H1 (cell line): Measurements from ENCODE around the gene NID2. TPM values are rescaled to one million over a fixed set of nuclear protein-coding genes. Genes with fewer than 3 reads are reported as not detected.

ENCODE experiments used
- CTCF ChIA-PET: fragments of 300-600 bp; sonication (Branson Sonifier 250); formaldehyde crosslinking; loops from one replicate; lab custom pipeline; 2021; ENCODE audit not compliant: partially characterized antibody; lab: Charles Lee
- POLR2A ChIA-PET: fragments of 300-600 bp; sonication (Branson Sonifier 250); formaldehyde crosslinking; loops from one replicate; lab custom pipeline; 2021; ENCODE audit warnings: inconsistent platforms; ENCODE audit not compliant: partially characterized antibody; lab: Charles Lee
- DNase-seq, 2 experiments: peaks; one replicate each; pipeline versions ENCODE4 v3.0.0 to v3.0.0-alpha.2; 2010 to 2022; ENCODE audit warnings: low spot score in 2 of 2, low read depth in 1 of 2, mixed read lengths in 1 of 2
- FAIRE-seq: peaks from 2 replicates; lab custom pipeline; 2011; peaks lifted over from hg19 to GRCh38; lab: Jason Lieb, UNC
- H2AFZ ChIP-seq: 2 replicates; pipeline ENCODE4 v1.8.1; 2012; ENCODE audit warnings: low read length, inconsistent platforms
- H2AK5ac ChIP-seq: 2 replicates; pipeline ENCODE4 v1.6.1; 2013; ENCODE audit warnings: low read depth, low read length
- H2BK120ac ChIP-seq: replicated peaks from 2 replicates; pipeline ENCODE3; 2013; ENCODE audit warnings: low read depth, low read length, inconsistent platforms
- H2BK12ac ChIP-seq: 2 replicates; pipeline ENCODE4 v1.6.1; 2013; ENCODE audit warnings: low read depth, low read length
- H2BK15ac ChIP-seq: 2 replicates; pipeline ENCODE4 v1.6.1; 2013; ENCODE audit warnings: low read length
- H2BK20ac ChIP-seq: 2 replicates; pipeline ENCODE4 v1.6.1; 2013; ENCODE audit warnings: low read length
- H2BK5ac ChIP-seq: 2 replicates; pipeline ENCODE4 v1.6.1; 2013; ENCODE audit warnings: low read depth, low read length
- H3K14ac ChIP-seq: 2 replicates; pipeline ENCODE4 v1.6.1; 2013; ENCODE audit warnings: inconsistent platforms; ENCODE audit not compliant: insufficient read length
- H3K18ac ChIP-seq: 2 replicates; pipeline ENCODE4 v1.6.1; 2013; ENCODE audit warnings: low read length; ENCODE audit errors: extremely low read depth
- H3K23ac ChIP-seq: 2 replicates; pipeline ENCODE4 v1.6.1; 2013; ENCODE audit warnings: inconsistent platforms; ENCODE audit not compliant: insufficient read length
- H3K23me2 ChIP-seq: 2 replicates; pipeline ENCODE4 v1.6.1; 2013; ENCODE audit warnings: low read depth, low read length
- H3K27ac ChIP-seq: 2 replicates; pipeline ENCODE4 v1.6.1; 2011; ENCODE audit warnings: low read depth, low read length, inconsistent platforms
- H3K27me3 ChIP-seq, 4 experiments: replicated peaks in 1 of 4; 1 replicate in 1 of 4; 2 replicates in 3 of 4; pipeline versions ENCODE4 v1.6.1 to v1.8.1; 2011 to 2013; ENCODE audit warnings: low read length in 3 of 4, mild to moderate bottlenecking in 3 of 4, inconsistent platforms in 2 of 4, mixed read lengths in 2 of 4, moderate library complexity in 1 of 4; ENCODE audit not compliant: control insufficient read depth in 3 of 4, insufficient read depth in 3 of 4; ENCODE audit errors: extremely low read depth in 1 of 4
- H3K36me3 ChIP-seq, 4 experiments: 2 replicates each; pipeline versions ENCODE4 v1.6.1 to v1.8.1; 2011 to 2013; ENCODE audit warnings: mild to moderate bottlenecking in 4 of 4, low read length in 3 of 4, moderate library complexity in 2 of 4, control low read depth in 1 of 4, inconsistent platforms in 1 of 4; ENCODE audit not compliant: insufficient read depth in 4 of 4, control insufficient read depth in 2 of 4
- H3K4ac ChIP-seq: replicated peaks from 2 replicates; pipeline ENCODE3; 2013; ENCODE audit warnings: low read length, low read depth, mixed read lengths, inconsistent platforms; ENCODE audit not compliant: insufficient read length
- H3K4me1 ChIP-seq, 4 experiments: replicated peaks in 1 of 4; 1 replicate in 1 of 4; 2 replicates in 3 of 4; pipeline versions ENCODE4 v1.6.1 to v1.8.1; 2011 to 2013; ENCODE audit warnings: low read length in 3 of 4, inconsistent platforms in 2 of 4, mixed read lengths in 1 of 4; ENCODE audit not compliant: insufficient read depth in 4 of 4, control insufficient read depth in 3 of 4
- H3K4me2 ChIP-seq, 2 experiments: 2 replicates each; pipeline versions ENCODE4 v1.6.1 to v1.8.1; 2011 to 2013; ENCODE audit warnings: low read depth in 2 of 2, low read length in 2 of 2, control low read depth in 1 of 2, inconsistent platforms in 1 of 2, mild to moderate bottlenecking in 1 of 2; ENCODE audit not compliant: insufficient read depth in 1 of 2
- H3K4me3 ChIP-seq, 4 experiments: fragments of 200-600, 300-600 bp in 1 of 4; sonication (generic), shearing (Covaris generic), sonication (Bioruptor Twin) in 1 of 4; 2 replicates each; pipeline versions ENCODE4 v1.5.1 to v1.8.1; 2011 to 2016; ENCODE audit warnings: low read length in 4 of 4, low read depth in 3 of 4, control low read depth in 2 of 4, inconsistent platforms in 2 of 4, mild to moderate bottlenecking in 2 of 4, mixed read lengths in 1 of 4, moderate library complexity in 1 of 4; ENCODE audit not compliant: insufficient read depth in 2 of 4; ENCODE audit errors: extremely low read depth in 1 of 4
- H3K56ac ChIP-seq: replicated peaks from 2 replicates; pipeline ENCODE3; 2013; ENCODE audit warnings: low read depth, mild to moderate bottlenecking, mixed read lengths, low read length, inconsistent platforms; ENCODE audit not compliant: insufficient read length
- H3K79me1 ChIP-seq: 2 replicates; pipeline ENCODE4 v1.6.1; 2013; ENCODE audit warnings: low read depth, low read length, control low read depth
- H3K79me2 ChIP-seq, 2 experiments: 2 replicates each; pipeline versions ENCODE4 v1.6.1 to v1.8.1; 2012 to 2013; ENCODE audit warnings: low read length in 2 of 2, mild to moderate bottlenecking in 2 of 2, inconsistent platforms in 1 of 2; ENCODE audit not compliant: insufficient read depth in 2 of 2, control insufficient read depth in 1 of 2
- H3K9ac ChIP-seq, 4 experiments: replicated peaks in 1 of 4; 1 replicate in 1 of 4; 2 replicates in 3 of 4; pipeline versions ENCODE4 v1.6.1 to v1.8.1; 2011 to 2013; ENCODE audit warnings: low read depth in 3 of 4, low read length in 3 of 4, control low read depth in 2 of 4, mild to moderate bottlenecking in 2 of 4, moderate library complexity in 2 of 4, inconsistent platforms in 1 of 4; ENCODE audit errors: extremely low read depth in 1 of 4
- H3K9me3 ChIP-seq, 2 experiments: 2 replicates each; pipeline versions ENCODE4 v1.6.1 to v1.8.1; 2012 to 2013; ENCODE audit warnings: mild to moderate bottlenecking in 2 of 2, moderate library complexity in 2 of 2, control low read depth in 1 of 2, inconsistent platforms in 1 of 2, low read depth in 1 of 2, low read length in 1 of 2, mixed read lengths in 1 of 2; ENCODE audit not compliant: insufficient read depth in 2 of 2
- H4K20me1 ChIP-seq, 2 experiments: replicated peaks in 1 of 2; 2 replicates each; pipeline versions ENCODE3 to v1.8.1; 2011 to 2013; ENCODE audit warnings: inconsistent platforms in 2 of 2, low read length in 2 of 2, mild to moderate bottlenecking in 1 of 2; ENCODE audit not compliant: insufficient read depth in 2 of 2, control insufficient read depth in 1 of 2
- H4K5ac ChIP-seq: 2 replicates; pipeline ENCODE4 v1.6.1; 2013; ENCODE audit warnings: low read length, low read depth, mixed read lengths, inconsistent platforms; ENCODE audit not compliant: insufficient read length
- H4K8ac ChIP-seq: 2 replicates; pipeline ENCODE4 v1.8.0; 2013; ENCODE audit warnings: mild to moderate bottlenecking, moderate library complexity, low read length, inconsistent platforms; ENCODE audit not compliant: insufficient read depth; ENCODE audit errors: extremely low read depth
- H4K91ac ChIP-seq: replicated peaks from 2 replicates; pipeline ENCODE3; 2013; ENCODE audit warnings: low read length, mixed read lengths, inconsistent platforms; ENCODE audit not compliant: insufficient read length
- ASH2L ChIP-seq: fragments of 200-600, 300-600 bp; sonication (generic); IDR thresholded peaks from one replicate; pipeline ENCODE4 v1.7.1; 2017; ENCODE audit warnings: low read length
- EGR1 ChIP-seq: IDR thresholded peaks from 2 replicates; pipeline ENCODE4 v1.6.1; 2011; ENCODE audit warnings: low read depth, low read length, borderline replicate concordance
- EP300 ChIP-seq, 2 experiments: IDR thresholded peaks; 1 replicate in 1 of 2; 2 replicates in 1 of 2; pipeline ENCODE4 v1.6.1; 2011 to 2012; ENCODE audit warnings: low read depth in 2 of 2, low read length in 2 of 2, mild to moderate bottlenecking in 2 of 2, borderline replicate concordance in 1 of 2, inconsistent platforms in 1 of 2, moderate library complexity in 1 of 2
- EZH2 ChIP-seq: fragments of 200-600 bp; sonication (generic); IDR thresholded peaks from 2 replicates; pipeline ENCODE4 v1.7.1; 2012; ENCODE audit warnings: low read depth, mild to moderate bottlenecking, moderate library complexity, low read length, inconsistent platforms; ENCODE audit not compliant: severe bottlenecking
- NRF1 ChIP-seq: IDR thresholded peaks from 2 replicates; pipeline ENCODE4 v1.6.1; 2011; ENCODE audit warnings: mild to moderate bottlenecking, low read depth, low read length, improper control_type of control experiment
- POLR2A ChIP-seq, 2 experiments: IDR thresholded peaks; 1 replicate in 1 of 2; 2 replicates in 1 of 2; pipeline ENCODE4 v1.6.1; 2011; ENCODE audit warnings: low read depth in 2 of 2, low read length in 2 of 2, mild to moderate bottlenecking in 2 of 2; ENCODE audit errors: control extremely low read depth in 1 of 2
- POLR2AphosphoS5 ChIP-seq: IDR thresholded peaks from 2 replicates; pipeline ENCODE4 v1.6.1; 2011; ENCODE audit warnings: low read depth, low read length
- RBBP5 ChIP-seq: IDR thresholded peaks from 2 replicates; pipeline ENCODE4 v1.7.1; 2012; ENCODE audit warnings: low read depth, mild to moderate bottlenecking, inconsistent platforms, low read length, moderate library complexity, borderline replicate concordance
- RXRA ChIP-seq: IDR thresholded peaks from 2 replicates; pipeline ENCODE4 v1.6.1; 2011; ENCODE audit warnings: low read depth, mild to moderate bottlenecking, low read length, moderate library complexity; ENCODE audit not compliant: insufficient read depth
- SIRT6 ChIP-seq: IDR thresholded peaks from one replicate; pipeline ENCODE4 v1.7.1; 2012; ENCODE audit warnings: low read length, inconsistent platforms
- ZNF274 ChIP-seq: IDR thresholded peaks from 2 replicates; pipeline ENCODE4 v1.7.0; 2012; ENCODE audit warnings: low read length, borderline replicate concordance; ENCODE audit errors: extremely low read depth
- WGBS, 2 experiments: shearing (Covaris generic) in 1 of 2; methylation state at CpG; one replicate each; pipeline versions ENCODE4 v1.1.6 to v1.1.7; 2013 to 2015; ENCODE audit warnings: low lambda C conversion rate in 2 of 2, mixed read lengths in 2 of 2, inconsistent platforms in 1 of 2, low coverage in 1 of 2, missing lambda C conversion rate in 1 of 2; ENCODE audit not compliant: insufficient replicate concordance in 2 of 2, insufficient coverage in 1 of 2, insufficient read length in 1 of 2; ENCODE audit errors: extremely low coverage in 1 of 2, missing lambda C conversion rate in 1 of 2; 5-methylcytosine and 5-hydroxymethylcytosine counted together
- polyA plus RNA-seq, 7 experiments: library from polyadenylated mRNA; depleted of rRNA in 3 of 7; stranded (reverse) in 5 of 7; unstranded in 2 of 7; fragments of >200 nt in 5 of 7; fragments of 200-250 nt in 2 of 7; gene quantifications; 1 replicate in 5 of 7; 2 replicates in 1 of 7; 4 replicates in 1 of 7; pipeline versions ENCODE4 v1.2.1 to v1.2.3, GENCODE V29; 2011 to 2013; ENCODE audit warnings: missing spikeins in 2 of 7, mixed read lengths in 2 of 7
- total RNA-seq: library from RNA; stranded (reverse); fragmentation: NEBNext Ultra II Directional; extraction: Animal tissue kit (Norgen Biotek cat#: 25700); gene quantifications from 2 replicates; pipeline ENCODE4 v1.2.1, GENCODE V29; 2021
- TF ChIP-seq, protein P1 (sequence below): IDR thresholded peaks from 2 replicates; pipeline ENCODE4 v1.6.1; 2012; ENCODE audit warnings: inconsistent platforms

Gene NID2
- total and polyA plus RNA-seq, 2 of the 8 experiments (the other 6 are each of a cell fraction or from before 2014, with no cell fraction given): 6.1 to 12.6 TPM

DNA sequence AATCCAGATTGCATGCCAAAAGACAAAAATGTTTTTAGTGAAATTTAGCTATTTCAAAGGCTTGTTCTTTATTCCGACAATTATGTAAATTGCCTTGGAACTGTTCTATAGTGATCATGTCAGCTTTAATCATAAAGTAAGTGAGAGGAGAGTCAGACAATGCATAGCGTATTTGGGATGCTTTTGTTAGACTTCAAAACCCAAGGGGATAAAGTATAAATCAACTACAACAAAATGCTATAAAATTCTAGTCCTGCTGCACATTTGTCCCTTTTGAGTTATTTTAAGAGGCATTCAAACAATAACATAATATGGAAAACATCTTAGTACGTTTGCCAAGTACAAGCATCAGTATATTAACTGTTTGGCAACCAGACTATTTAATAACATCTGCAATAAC is 68.2 kb downstream of the NID2 start:
- H3K27me3 ChIP-seq: no peaks in the 10 kb centered on the region
- no peak overlapping the region for H3K27ac ChIP-seq
- FAIRE-seq: no peak
- no peak for DNase-seq
- peaks cover 0 to 3% (median 0%) of the 10 kb centered on the region in 4 experiments; a peak in 1 of 7 replicates for H3K4me1 ChIP-seq
- H3K79me2 ChIP-seq: peaks cover 0 to 22% of the 10 kb centered on the region in 2 experiments; a peak in 2 of 4 replicates
- H4K91ac ChIP-seq: no peak overlapping the region
- H3K9ac ChIP-seq: no peak overlapping the region
- no peak overlapping the region for H4K5ac ChIP-seq
- ChIA-PET POLR2A (no interaction called here), CTCF (interaction anchor here (1.0 to 1.8 kb wide), 4 partner anchors 15 to 272 kb away, joined by 3 to 5 read pairs (median 4); no protein-coding TSS in a partner anchor)
- H3K4me2 ChIP-seq: no peak overlapping the region
- H2AK5ac ChIP-seq: no peak overlapping the region
- no peak overlapping the region for H3K14ac ChIP-seq
- H4K20me1 ChIP-seq: peaks cover 2 to 6% of the 10 kb centered on the region in 2 experiments
- no peak overlapping the region for H2BK5ac ChIP-seq
- H3K18ac ChIP-seq: no peak overlapping the region
- no peak overlapping the region for H3K56ac ChIP-seq
- no peak overlapping the region for H3K23ac ChIP-seq
- H4K8ac ChIP-seq: no peak overlapping the region
- H3K4me3 ChIP-seq: no peak overlapping the region
- H3K4ac ChIP-seq: no peak overlapping the region
- H2BK120ac ChIP-seq: no peak overlapping the region
- peaks cover 2% of the 10 kb centered on the region for H3K79me1 ChIP-seq
- H2BK20ac ChIP-seq: no peak overlapping the region
- peaks cover 21 to 90% (median 50%) of the 10 kb centered on the region in 4 experiments for H3K36me3 ChIP-seq
- no peak overlapping the region for H2BK15ac ChIP-seq
- no peak overlapping the region for H2AFZ ChIP-seq
- H3K9me3 ChIP-seq: no peaks in the 10 kb centered on the region
- no peak overlapping the region for H2BK12ac ChIP-seq
- 94% methylated on average over 3 of the region's 3 CpGs; no CpG with 5 or more reads in 1 of the 2 experiments for WGBS, 2 experiments
- H3K23me2 ChIP-seq: no peaks in the 10 kb centered on the region
- no peak for TF ChIP-seq EP300 (IDR thresholded peaks at IDR 0.05; ENCODE audit: borderline replicate concordance in 1 of 2, low read depth in 2 of 2, low read length in 2 of 2)
- TF ChIP-seq NRF1: no peak
- TF ChIP-seq EZH2: no peak
- no peak for TF ChIP-seq POLR2AphosphoS5
- TF ChIP-seq SIRT6: no peak
- no peak for TF ChIP-seq RXRA
- TF ChIP-seq, protein P1, sequence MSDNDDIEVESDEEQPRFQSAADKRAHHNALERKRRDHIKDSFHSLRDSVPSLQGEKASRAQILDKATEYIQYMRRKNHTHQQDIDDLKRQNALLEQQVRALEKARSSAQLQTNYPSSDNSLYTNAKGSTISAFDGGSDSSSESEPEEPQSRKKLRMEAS: no peak
- no peak for TF ChIP-seq ASH2L
- no peak for TF ChIP-seq RBBP5
- no peak for TF ChIP-seq POLR2A (IDR thresholded peaks at IDR 0.05; ENCODE audit: control extremely low read depth in 1 of 2, low read depth in 2 of 2, low read length in 2 of 2)
- TF ChIP-seq EGR1: no peak
- TF ChIP-seq ZNF274: no peak
